Measurements from ENCODE around the gene GOLGA8H.
"Not testable (repeated sequence)": the region's sequence is repeated elsewhere in the genome, so short reads cannot be mapped to it uniquely, and the experiment has no call there.

The GOLGA8H gene

GRCh38 chr15:30603796-30604195 is at the start of gene GOLGA8H:
Gene GOLGA8H (plus strand): TSS chr15:30604028. CDS start chr15:30604126, 98 bp downstream.
- not testable (repeated sequence) for DNase-seq (ENCODE audit: low read depth)

GRCh38 chr15:30566949-30567348 is 36.9 kb upstream of the GOLGA8H start:
- not testable (repeated sequence) for DNase-seq (ENCODE audit: low read depth)

- not testable (repeated sequence) for DNase-seq (ENCODE audit: low read depth)
Measured at GRCh38 chr15:30573012-30573491, 30.8 kb upstream of the GOLGA8H start.

- DNase-seq (ENCODE audit: low read depth), result not testable (repeated sequence)
Measured at GRCh38 chr15:30579394-30579970, 24.3 kb upstream of the GOLGA8H start.

GRCh38 chr15:30580716-30581115 is 23.1 kb upstream of the GOLGA8H start:
- not testable (repeated sequence) for DNase-seq (ENCODE audit: low read depth)

- not testable (repeated sequence) for DNase-seq (ENCODE audit: low read depth)
Measured at GRCh38 chr15:30598953-30599352, 4.9 kb upstream of the GOLGA8H start.

GRCh38 chr15:30612271-30612670 is 8.4 kb downstream of the GOLGA8H start:
- not testable (repeated sequence) for DNase-seq (ENCODE audit: low read depth)

GRCh38 chr15:30621342-30621741 is 17.5 kb downstream of the GOLGA8H start:
- not testable (repeated sequence) for DNase-seq (ENCODE audit: low read depth)

- peak; percentile 95 for DNase-seq (ENCODE audit: low read depth)
Measured at GRCh38 chr15:30625436-30626193, 21.8 kb downstream of the GOLGA8H start, which contains the start of gene ARHGAP11B. Gene ARHGAP11B (plus strand): TSS chr15:30626128.

GRCh38 chr15:30626194-30626565 is 22.4 kb downstream of the GOLGA8H start:
- DNase-seq (ENCODE audit: low read depth), result not testable (repeated sequence)

GRCh38 chr15:30626632-30627031 is 22.8 kb downstream of the GOLGA8H start:
- not testable (repeated sequence) for DNase-seq (ENCODE audit: low read depth)

GRCh38 chr15:30650012-30650929 is 46.4 kb downstream of the GOLGA8H start:
- no peak for DNase-seq (ENCODE audit: low read depth)

- not testable (repeated sequence) for DNase-seq (ENCODE audit: low read depth)
Measured at GRCh38 chr15:30661154-30661553, 57.3 kb downstream of the GOLGA8H start.
